GM12873 (cell line): Measurements from ENCODE around the gene ALX4.

Experiments used
- TF ChIP-seq, protein P1 (sequence below): IDR thresholded peaks from 2 replicates; pipeline ENCODE4 v1.5.1; 2012; ENCODE audit warnings: low read depth, mild to moderate bottlenecking, moderate library complexity, low read length, control low read depth; ENCODE audit not compliant: insufficient read depth; ENCODE audit errors: missing control alignments

ALX4 gene

DNA sequence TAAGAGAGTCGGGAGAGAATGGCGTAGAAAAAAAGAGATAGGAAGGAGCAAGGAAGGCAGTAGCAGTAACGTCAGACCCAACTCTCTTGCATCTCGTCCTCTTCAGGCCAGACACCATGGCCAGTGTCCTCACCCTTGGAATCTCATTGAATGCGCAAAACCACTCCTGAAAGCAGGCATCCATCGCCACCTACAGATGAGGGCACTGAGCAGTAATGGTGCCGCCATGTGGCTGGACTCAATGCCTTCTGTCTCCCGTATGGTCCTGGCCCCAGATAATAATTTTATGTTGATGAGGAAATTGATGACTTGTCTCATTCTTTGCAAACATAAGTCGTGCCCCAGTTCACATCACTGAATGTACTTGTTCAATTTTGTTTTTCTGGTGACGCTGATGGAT lies 17.8 kb upstream of the ALX4 start:
- TF ChIP-seq, protein P1, sequence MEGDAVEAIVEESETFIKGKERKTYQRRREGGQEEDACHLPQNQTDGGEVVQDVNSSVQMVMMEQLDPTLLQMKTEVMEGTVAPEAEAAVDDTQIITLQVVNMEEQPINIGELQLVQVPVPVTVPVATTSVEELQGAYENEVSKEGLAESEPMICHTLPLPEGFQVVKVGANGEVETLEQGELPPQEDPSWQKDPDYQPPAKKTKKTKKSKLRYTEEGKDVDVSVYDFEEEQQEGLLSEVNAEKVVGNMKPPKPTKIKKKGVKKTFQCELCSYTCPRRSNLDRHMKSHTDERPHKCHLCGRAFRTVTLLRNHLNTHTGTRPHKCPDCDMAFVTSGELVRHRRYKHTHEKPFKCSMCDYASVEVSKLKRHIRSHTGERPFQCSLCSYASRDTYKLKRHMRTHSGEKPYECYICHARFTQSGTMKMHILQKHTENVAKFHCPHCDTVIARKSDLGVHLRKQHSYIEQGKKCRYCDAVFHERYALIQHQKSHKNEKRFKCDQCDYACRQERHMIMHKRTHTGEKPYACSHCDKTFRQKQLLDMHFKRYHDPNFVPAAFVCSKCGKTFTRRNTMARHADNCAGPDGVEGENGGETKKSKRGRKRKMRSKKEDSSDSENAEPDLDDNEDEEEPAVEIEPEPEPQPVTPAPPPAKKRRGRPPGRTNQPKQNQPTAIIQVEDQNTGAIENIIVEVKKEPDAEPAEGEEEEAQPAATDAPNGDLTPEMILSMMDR: no peak

DNA sequence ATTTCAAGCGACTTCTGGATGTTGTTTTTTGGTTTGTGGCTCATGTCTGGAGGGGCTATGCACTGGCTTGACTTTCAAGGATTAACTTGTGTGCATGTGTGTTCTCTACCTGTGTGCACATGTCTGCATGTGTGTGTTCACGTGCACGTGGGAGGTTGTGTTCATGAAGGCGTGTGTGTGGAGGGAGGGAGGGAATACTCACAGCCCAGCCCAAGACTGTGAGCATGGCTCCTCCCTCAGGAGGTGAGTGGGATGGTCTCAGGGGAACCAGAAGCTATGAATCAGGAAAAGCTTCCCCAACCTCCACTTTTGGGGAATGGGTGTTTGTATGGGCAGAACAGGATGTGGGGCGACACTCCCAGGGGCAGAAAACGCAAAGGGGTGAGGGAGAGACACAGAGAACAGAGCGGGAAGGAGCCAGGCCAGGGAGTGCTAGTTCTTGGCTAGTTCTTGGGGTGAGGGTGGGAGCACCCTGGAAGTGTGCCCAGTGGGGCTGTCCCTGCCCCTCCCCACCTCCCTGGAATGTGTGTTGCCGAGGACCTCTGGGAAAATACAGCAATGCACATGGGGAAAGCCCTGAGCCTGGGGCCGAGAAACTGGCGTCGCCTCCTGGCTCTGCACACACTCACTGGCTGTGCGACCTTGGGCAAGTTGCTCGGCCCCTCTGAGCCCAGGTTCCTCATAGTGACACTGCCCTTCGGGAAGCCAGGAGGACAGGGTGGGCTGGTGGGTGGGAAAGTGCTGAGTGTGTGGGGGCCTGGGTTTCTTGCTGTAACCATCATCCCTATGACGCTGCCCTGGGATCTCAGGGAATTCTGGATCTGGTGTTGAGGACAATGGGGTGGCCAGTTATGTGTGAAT lies 16.9 kb upstream of the ALX4 start:
- TF ChIP-seq, protein P1: no peak

DNA sequence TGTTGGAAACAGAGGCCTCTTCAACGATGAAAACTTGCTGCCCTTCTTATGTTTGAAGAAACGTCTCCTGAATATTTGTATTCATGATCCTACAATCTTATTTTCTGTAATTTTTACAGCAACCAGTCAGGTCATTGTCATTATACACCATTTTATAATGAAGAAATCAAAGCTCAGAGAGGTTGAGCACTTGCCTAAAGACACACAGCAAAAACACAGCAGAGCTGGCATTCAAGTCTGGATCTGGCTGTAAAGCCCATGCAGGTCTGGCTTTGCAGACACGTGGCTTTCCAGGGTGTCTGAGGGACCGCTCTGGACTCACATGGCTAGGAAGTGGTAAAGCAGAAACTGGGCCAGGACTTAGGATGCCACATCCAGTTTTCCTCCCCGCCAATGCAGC lies 15.8 kb upstream of the ALX4 start:
- TF ChIP-seq, protein P1: no peak

DNA sequence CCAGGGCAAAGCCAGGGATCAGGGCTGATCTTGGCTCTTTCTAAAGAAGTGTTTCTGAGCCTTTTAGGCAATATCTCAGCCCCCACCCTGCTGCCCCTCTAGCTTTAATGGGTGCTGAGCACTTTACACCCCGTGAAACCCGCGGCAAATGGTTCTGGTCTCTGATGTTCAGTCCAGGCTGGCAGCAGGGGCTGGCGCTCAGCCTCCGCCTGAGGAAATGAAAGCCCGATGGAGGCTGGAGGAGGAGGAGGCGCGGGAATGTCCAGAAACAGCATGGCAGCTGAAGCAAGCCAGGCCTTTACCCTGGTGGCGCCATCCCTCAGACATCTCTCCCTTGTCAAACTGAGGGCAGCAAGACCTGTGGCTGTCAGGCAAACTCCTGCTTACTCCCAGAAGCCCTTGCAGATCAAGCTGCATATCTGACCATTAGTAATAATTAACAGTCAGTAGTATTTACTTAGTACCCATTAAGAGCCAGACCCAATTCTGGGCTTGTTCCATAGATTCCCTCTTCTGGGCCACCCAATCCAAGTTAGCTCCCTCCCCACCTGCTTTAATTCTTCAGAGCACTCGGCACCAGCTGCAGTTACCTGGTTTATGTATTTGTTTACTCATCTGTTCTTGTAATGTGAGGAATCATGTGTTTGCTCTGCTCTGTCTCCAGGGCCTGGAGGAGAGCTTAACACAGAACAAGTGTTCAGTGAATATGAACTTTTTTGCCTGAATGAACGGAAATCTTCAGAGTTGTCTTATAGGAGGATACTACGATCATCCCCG lies 15.0 kb upstream of the ALX4 start:
- TF ChIP-seq, protein P1: no peak

DNA sequence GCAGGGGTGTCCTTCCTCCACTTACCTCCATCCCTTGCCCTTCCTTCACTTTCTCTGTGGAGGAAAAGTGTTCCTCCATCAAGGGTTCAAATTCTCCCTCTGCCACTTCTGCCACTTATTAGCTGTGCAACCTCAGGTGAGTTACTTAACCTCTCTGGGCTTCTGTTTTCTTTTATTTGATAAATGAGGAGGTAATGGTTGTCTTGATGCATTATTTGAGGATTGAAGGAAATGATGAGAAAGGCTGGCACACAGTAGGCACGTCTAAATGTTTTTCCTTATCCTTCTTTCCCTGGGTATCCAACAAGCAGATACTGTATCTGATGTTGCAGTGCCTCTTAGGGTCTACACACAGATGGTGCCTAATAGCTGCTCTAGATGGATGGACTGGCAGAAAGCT lies 14.3 kb upstream of the ALX4 start:
- TF ChIP-seq, protein P1: no peak

DNA sequence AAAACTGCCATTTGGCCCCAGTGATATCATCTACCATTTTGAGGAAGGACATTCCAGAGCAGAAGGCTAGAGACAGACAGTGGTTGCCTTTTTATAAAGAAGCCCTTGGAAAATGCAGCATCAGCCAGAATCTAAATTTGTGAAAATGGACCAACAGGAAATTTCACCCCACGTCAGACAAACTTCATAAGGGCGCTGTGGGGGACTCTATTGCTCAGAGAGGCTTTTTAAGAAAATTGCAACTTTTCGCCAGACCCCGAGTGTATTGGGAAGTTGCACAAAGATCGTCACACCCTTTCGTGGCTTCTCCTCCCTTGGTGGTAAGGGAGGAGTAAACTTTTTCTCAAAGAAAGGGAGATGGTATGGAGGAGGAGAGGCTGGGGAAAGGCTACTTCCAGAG lies 12.3 kb upstream of the ALX4 start:
- TF ChIP-seq, protein P1: no peak

DNA sequence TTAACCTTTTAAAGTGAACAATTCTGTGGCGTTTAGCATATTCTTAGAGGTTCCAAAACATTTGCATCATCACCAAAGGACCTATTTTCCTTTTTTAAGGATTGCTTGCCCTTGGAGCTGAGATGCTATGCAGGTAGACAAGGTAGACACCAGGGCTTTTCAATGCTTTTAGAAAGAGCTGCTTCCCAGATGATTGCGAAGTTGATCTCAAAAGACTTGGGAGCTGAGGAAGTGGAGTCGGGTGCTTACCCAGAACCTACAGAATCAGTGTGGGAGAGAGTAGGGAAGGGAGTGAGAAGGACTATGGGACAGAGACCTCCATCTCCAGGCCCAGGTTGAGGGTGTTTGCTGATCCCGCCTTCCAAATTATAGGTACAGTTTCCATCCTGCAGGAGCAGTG lies 11.1 kb upstream of the ALX4 start:
- TF ChIP-seq, protein P1: no peak
